Brain microvascular endothelial cell (primary cell): ENCODE measurements around the gene SNCA.
A peak's percentile ranks its signal among the peaks of the same experiment; 100 is the strongest.

Experiments used
- DNase-seq: peaks from one replicate; pipeline ENCODE4 v3.0.0-alpha.2; 2020
- H3K27ac ChIP-seq: fragments of 250-450 bp; sonication (Bioruptor Pico); 2 replicates; pipeline ENCODE4 v1.5.1; 2020; ENCODE audit warnings: mild to moderate bottlenecking, moderate library complexity
- H3K27me3 ChIP-seq: fragments of 250-450 bp; sonication (Bioruptor Pico); replicated peaks from 2 replicates; pipeline ENCODE4 v1.5.1; 2020; ENCODE audit warnings: mild to moderate bottlenecking
- H3K36me3 ChIP-seq: fragments of 250-450 bp; sonication (Bioruptor Pico); replicated peaks from 2 replicates; pipeline ENCODE4 v1.5.1; 2020; ENCODE audit warnings: mild to moderate bottlenecking
- H3K4me3 ChIP-seq: 2 replicates; pipeline ENCODE4 v1.5.1; 2011; ENCODE audit warnings: low read depth, mild to moderate bottlenecking, control low read depth, low read length, moderate library complexity
- in situ Hi-C: cut with HindIII; loops from 2 replicates; pipeline ENCODE4 v1.10.0; 2017; ENCODE audit warnings: low sequenced_read_pairs, low pct_ligation_motif_present
- TF ChIP-seq, protein P1 (sequence below): IDR thresholded peaks from 2 replicates; pipeline ENCODE4 v1.5.1; 2011; ENCODE audit warnings: low read depth, mild to moderate bottlenecking, moderate library complexity, low read length, control low read depth, inconsistent platforms; ENCODE audit errors: missing control alignments

Gene SNCA

DNA sequence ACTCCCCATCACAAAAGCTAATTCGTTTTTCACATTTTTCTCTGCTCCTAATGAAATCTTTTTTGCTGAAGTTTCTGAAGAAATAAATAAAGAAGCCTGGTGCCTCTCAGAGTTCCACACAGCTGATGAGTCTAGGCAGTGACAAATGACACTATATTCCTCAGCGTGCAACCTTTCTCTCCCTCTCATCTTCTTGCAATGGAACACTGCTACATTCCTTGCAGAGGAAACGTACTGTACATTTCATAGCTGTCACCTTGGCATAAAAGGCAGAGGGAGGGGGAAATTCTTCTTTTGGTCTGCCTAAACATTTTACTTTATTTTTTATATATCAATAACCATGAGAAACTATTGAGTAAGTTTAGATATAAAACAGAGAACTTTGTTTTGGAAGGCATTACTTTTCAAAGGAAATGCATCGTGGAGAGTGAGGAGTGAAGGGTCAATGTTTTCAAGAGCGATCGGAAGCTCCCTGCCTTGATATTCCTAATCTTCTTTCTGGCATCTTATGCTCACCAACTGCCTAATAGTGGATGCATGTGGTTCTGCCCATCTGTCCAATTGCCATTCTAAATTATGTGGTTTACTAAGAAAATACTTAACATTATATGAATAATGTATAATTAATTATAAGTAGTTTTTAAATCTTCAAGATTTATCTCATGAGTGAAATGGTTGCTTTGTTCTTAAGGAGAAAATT is 29.4 kb downstream of the SNCA start:
- DNase-seq = no peak
- no peak overlapping the region for H3K4me3 ChIP-seq
- H3K36me3 ChIP-seq = no peaks in the 10 kb centered on the region
- H3K27ac ChIP-seq = no peak overlapping the region
- TF ChIP-seq, protein P1, sequence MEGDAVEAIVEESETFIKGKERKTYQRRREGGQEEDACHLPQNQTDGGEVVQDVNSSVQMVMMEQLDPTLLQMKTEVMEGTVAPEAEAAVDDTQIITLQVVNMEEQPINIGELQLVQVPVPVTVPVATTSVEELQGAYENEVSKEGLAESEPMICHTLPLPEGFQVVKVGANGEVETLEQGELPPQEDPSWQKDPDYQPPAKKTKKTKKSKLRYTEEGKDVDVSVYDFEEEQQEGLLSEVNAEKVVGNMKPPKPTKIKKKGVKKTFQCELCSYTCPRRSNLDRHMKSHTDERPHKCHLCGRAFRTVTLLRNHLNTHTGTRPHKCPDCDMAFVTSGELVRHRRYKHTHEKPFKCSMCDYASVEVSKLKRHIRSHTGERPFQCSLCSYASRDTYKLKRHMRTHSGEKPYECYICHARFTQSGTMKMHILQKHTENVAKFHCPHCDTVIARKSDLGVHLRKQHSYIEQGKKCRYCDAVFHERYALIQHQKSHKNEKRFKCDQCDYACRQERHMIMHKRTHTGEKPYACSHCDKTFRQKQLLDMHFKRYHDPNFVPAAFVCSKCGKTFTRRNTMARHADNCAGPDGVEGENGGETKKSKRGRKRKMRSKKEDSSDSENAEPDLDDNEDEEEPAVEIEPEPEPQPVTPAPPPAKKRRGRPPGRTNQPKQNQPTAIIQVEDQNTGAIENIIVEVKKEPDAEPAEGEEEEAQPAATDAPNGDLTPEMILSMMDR = no peak
- in situ Hi-C loops = no loop called here
- no peaks in the 10 kb centered on the region for H3K27me3 ChIP-seq

DNA sequence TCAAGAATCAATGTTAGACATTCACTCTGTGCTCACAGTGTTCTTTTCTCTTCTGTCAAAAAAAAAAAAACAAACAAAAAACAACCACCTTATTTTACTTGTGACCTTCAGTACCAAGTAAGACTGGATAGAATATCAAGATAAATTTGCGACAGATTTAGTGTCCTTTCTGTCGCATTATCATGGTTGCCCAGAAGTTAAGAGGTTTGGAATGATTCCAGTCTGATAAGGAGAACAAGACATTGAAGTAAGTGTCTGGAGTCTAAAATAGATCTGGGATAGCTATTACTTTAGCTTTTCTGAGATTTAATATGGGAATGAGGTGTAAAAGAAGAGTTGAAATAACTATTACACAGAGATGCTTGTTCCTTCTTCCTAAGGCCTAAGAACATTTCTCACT is 31.7 kb downstream of the SNCA start:
- TF ChIP-seq, protein P1 = no peak
- Histone ChIP-seq H3K36me3 (no peaks in the 10 kb centered on the region), H3K4me3 (no peak overlapping the region), H3K27ac (no peak overlapping the region), H3K27me3 (no peaks in the 10 kb centered on the region)
- in situ Hi-C loops = no loop called here
- DNase-seq = no peak

DNA sequence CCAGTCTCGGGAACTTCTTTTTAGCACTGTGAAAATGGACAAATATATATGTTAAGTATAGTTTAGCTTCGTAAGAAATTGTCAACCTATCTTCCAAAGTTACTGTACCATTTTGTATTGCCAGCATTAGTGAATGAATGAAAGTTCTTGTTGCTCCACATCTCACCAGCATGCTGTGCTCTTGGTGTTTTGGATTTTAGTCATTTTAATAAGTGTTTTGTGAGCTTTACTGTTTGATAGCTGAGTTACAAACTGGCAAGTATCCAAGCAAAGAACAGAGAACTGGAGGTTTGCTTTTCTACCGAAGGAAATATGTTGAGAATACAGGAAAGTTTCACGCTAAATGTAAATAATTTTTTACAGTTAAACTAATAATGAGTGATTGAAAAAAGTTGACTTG is 33.0 kb downstream of the SNCA start:
- in situ Hi-C loops = no loop called here
- Histone ChIP-seq H3K27ac (no peak overlapping the region), H3K27me3 (no peaks in the 10 kb centered on the region), H3K4me3 (no peak overlapping the region), H3K36me3 (no peaks in the 10 kb centered on the region)
- TF ChIP-seq, protein P1 = no peak
- DNase-seq = no peak

GRCh38 chr4:89803036-89803435 is 33.9 kb downstream of the SNCA start:
- Histone ChIP-seq H3K4me3 (no peak overlapping the region), H3K27me3 (no peaks in the 10 kb centered on the region), H3K27ac (no peak overlapping the region), H3K36me3 (no peaks in the 10 kb centered on the region)
- DNase-seq = no peak
- TF ChIP-seq, protein P1 = no peak
- in situ Hi-C loops = no loop called here

GRCh38 chr4:89800527-89801103 is 36.3 kb downstream of the SNCA start:
- H3K4me3 ChIP-seq = no peak overlapping the region
- TF ChIP-seq, protein P1 = no peak
- peak; percentile 24 for DNase-seq
- no peaks in the 10 kb centered on the region for H3K27me3 ChIP-seq
- no peaks in the 10 kb centered on the region for H3K36me3 ChIP-seq
- in situ Hi-C loops = no loop called here
- peak overlapping the region; percentile 65 for H3K27ac ChIP-seq

DNA sequence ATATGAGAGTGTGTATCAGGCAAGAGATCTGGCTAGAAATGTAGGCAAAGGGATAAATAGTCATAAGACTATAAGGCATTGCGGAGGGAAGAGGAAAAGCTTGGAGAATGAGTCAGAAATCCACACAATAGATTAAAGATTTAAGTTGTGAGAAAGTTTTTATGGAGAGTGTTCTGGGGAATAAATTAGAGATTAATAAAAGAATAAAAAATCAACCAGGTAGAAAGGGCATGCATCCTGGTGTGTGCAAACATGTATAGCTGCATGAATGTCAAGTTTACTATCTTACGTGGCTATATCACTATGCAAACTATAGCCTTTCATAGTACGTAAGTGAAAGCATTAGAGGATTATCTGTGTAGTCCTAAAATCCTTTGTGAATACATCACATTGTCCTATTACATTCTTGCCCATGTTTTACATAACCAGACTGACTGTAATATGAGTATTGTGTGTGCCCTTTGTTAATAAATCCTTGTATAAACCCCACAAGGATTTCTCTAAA is 36.9 kb downstream of the SNCA start:
- Histone ChIP-seq H3K27ac (peak overlapping the region; percentile 65), H3K27me3 (no peaks in the 10 kb centered on the region), H3K36me3 (no peaks in the 10 kb centered on the region), H3K4me3 (no peak overlapping the region)
- TF ChIP-seq, protein P1 = no peak
- DNase-seq = peak; percentile 38
- in situ Hi-C loops = no loop called here
